Effector CD4-positive, alpha-beta T cell (primary cell): ENCODE data around the gene ANK3.

Experiments used
- DNase-seq: peaks from one replicate; pipeline ENCODE4 v3.0.0-alpha.2; 2020
- total RNA-seq: gene quantifications from one replicate; lab custom pipeline; 2026; lab: John Stamatoyannopoulos, UW

ANK3 gene
- total RNA-seq, result 49.7 reads per million, percentile 68 among the genes with 10 or more reads in this experiment

DNA sequence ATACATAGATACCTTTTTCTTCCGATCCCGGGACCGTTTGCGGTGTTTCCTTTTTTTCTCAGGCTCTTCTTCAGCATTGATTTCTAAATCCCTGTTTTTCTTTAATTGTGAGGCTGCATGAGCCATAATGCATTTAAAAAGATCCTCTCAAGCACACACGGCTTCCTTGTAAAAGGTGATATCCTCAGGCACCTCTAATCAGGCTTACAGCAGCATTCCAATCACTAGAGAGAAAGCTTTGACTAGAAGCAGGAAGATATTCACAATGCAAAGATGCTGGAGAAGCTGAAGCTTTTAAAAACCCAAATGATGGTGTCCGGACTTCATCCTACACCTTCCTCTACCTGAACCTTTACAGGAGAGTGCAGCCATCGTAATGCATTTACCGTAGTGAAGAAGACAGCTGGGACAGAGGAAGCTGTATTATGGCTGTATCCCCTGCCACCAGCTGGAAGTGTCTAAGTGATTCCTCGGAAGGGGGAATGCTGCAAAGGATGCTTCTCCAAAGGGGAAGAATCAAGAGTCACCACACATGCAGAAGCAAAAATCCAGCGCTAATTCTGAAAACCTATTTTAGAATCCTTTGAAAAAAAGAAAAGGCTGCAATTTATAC is at the start of gene ANK3:
Gene ANK3, minus strand, starts transcription at position 463 of the 613 bp plus-strand sequence. Its CDS starts 337 bp downstream, at position 126.
- no peak for DNase-seq

DNA sequence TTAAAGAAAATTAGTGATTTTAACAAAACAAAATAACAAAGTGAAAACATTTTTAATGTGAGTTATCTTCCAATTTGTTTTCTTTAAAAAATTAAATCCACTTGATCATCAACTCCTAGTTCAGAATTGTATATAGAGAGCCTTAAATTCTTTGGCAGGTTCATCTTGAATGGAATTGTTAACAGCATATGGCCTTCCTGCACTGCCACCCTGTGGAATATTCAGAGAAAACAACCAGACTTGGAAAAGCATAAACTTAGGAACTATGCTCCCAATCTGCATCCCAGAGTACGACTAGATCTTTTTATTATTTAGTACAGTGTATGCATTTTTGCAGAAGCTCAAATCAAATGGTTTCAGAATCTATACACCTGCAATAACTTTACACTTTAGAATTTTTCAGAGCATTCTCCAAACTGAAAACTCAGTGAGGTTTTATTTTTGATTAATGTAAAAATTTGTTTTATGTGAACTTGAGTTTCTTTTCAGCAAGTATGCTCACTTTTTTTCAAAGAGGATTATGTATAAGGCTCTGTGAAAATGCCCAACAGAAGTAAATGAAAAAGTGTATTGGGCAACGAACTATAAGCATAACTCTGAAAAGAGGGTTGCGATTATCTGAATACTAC is 44.9 kb upstream of the ANK3 start:
- no peak for DNase-seq

DNA sequence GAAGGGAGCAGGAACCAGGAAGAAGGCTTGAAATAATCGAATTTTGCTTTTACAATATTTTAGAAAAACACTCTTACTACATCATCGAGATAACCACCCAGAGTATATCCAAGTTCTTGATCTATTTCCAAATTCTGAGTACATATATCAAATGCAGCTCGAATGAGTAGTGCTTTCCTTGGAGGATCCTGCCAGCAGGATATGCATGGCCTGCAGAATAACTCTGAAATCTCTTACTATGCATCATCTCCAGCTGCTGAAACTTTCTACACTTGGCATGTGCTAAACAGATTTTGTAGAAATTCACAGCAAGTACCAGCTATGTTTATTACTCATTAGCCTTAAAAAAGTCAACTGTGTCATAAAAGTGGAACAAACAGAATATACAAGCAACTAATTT is 44.0 kb upstream of the ANK3 start:
- no peak for DNase-seq

DNA sequence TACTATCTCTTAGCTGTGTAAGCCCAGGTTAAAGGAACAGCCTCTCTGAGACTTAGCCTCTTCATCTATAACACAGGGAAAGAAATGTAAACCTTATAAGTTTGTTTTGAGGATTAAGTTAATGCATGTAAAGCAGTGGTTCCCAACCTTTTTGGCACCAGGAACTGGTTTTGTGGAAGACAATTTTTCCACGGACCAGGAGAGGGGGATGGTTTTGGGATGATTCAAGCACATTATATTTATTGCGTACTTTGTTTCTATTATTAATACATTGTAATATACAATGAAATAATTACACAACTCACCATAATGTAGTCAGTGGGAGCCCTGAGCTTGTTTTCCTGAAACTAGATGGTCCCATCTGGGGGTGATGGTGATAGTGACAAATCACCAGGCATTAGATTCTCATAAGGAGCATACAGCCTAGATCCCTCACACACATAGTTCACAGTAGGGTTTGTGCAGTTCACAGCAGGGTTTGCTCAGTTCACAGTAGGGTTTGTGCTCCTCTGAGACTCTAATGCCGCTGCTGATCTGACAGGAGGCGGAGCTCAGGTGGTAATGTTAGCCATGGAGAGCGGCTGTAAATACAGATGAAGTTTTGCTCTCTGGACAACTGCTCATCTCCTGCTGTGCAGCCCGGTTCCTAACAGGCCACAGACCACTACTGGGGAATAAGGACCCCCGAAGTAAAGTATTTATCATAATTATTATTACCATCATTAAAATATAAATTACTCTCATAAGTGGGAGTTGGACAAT is 41.3 kb upstream of the ANK3 start:
- DNase-seq, result no peak

DNA sequence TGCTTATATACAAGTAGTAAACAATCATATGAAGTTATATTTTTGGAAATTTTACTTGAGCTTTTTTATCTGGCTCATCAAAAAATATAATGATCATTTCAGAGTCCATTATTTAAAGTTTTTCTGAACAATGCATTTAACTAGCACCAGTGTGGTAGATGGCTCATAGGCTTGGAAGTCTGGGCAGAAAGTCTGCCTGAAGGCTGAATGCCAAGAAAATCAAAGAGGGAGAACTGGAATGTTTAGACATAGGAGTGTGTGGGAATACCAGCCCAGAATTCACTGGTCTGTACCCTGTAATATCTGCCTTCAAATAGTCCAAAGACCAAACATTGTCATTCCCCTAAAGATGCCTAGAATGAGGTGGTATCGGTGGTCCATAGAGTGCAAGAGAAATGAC is 40.3 kb upstream of the ANK3 start:
- no peak for DNase-seq

DNA sequence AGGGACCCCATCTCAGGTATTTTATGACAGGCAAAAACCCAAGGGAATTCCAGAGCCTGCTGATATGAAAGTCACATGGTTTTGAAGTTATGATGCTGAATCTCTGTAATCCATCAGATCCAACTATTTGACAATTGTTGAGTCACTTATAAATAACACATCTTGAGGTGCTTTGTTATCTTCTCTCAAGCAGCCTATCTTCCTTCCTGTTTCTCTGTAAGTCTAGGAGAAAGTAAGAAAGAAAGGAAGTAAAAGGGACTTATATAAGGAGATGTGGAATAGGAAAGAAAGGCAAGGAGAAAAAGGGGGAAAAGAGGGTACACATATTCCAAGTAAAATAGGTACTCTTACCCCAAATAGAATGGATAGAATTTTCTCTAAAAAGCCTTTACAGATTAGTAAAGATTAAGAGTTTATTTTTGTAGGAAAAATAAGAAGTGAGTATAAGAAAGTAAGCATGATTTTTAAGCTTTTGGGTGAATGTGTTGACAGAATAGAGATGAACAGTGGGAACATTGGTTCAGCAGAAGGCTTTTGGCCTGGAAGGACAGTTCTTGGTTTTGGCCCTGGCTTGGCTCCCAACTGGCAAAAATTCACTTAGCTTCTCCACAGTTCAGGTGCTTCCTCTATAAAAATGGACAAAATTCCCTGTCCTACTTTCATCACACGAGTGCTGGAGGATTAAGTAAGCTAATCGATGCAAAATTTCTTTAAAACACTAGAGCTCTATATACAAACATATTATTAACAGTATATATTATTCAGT is 39.6 kb upstream of the ANK3 start:
- no peak for DNase-seq

DNA sequence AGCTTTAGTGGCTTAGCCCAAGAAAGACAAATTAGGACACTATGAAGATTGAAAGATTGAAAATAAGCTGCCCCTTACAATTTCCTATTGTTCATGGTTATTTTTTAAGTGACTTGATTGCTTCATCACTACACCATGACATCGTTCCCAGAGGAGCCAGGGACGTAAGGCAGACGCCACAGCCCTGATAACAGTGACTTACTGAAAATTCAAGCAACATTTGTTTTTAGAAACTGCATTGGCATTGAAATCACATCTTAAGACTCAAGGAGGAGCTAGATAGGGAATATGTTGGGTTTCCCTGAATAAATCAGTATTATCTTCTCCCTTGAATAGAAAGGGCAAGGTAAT is 38.7 kb upstream of the ANK3 start:
- no peak for DNase-seq

DNA sequence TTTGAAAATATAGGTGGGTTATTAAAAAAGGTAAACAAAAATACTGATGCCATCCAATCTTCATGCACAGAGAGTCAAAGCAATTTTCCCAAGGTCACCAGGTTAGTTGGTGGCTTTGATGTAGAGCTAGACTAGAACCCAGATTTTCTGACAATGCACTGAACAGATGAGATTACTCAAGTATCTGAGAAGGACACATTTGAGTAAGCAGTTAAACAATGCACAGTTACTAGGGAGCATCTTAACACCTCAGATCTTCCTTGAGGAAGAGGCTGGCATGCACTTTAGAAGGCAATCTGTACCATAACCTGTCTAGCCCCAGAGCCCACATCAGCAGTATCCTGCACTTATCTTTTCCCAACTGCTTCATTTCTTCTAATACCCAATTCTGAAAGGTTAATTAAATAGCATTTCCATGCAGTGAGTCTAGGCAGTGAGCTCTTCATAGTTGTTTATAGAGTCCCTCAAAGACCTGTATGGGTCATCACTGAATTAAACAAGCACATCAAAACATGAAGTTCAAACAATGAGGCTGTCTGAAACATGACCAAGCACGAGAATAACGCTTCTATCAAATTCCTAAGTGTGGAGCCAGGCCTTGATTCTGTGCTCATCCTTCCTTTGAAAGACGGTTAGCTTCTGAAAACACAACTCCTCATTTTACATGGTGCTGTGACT is 38.2 kb upstream of the ANK3 start:
- DNase-seq, result no peak

DNA sequence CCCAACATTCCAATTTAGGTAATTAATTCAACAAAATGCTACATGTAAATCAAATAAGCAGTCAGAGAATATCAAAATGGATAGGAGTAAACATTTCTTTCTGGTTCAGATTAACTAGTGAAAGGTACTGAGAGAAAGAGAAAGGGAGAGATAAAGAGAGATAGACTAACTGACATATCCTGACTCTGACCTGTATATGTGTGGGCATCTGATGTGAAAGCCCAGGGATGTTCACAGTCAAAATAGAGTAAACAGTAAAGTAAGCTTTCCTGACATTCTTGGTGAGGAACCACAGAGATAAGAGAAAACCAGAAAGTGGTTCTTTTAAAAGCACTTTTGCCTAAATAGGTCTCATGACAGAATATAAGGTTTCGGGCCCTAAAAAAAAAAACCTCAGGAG is 37.5 kb upstream of the ANK3 start:
- DNase-seq, result no peak

DNA sequence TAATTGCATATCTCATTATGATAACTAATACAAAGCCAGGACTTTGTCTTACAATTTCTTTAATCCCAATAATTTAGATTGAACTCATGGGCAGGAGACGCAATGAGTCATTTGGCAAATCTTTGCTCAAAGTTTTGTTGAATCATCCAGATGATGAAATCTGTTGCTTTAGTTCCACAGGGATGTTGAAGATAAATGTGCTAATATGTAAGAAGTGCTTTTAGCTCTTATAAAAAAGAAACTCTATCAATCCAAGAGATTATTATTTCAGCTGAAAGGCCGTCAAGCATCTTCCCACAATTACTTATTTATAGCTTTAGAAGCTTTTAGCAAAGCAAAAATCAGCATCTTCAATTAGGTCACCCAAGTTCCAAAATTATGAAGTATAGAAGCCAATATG is 36.8 kb upstream of the ANK3 start:
- DNase-seq, result no peak

DNA sequence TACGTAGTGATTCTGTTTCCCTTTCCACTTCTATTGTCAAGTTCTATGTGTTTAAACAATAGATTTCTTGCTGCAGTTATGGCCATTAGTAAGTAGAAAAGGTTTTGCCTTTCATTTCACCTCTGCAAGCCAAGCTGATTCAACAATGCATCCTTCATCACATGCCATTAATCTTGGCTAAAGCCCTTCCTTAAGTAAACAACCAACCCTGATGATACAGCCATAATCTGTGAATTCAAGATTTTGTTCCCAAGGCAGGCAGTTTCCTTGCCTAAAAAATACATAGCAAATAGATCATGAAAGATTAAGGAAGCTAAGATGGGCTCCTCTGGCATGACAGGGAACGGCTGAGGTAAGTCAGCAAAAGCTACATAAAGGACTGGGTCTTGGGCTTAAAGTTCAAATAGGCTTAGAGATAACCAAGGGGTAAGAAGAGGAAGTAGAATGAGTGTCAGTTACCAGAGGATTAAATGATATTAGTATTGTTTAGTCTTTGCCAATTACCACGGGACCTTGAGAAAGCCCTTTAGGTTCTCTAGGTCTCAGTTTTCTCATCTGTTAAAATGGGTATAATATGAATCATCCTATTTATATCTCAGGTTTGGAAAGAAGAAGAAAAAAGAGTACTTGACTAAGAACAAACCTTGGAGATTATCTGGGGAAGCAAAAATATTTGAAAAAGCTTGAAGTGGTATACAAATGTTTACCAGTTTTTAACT is 35.9 kb upstream of the ANK3 start:
- DNase-seq, result no peak

DNA sequence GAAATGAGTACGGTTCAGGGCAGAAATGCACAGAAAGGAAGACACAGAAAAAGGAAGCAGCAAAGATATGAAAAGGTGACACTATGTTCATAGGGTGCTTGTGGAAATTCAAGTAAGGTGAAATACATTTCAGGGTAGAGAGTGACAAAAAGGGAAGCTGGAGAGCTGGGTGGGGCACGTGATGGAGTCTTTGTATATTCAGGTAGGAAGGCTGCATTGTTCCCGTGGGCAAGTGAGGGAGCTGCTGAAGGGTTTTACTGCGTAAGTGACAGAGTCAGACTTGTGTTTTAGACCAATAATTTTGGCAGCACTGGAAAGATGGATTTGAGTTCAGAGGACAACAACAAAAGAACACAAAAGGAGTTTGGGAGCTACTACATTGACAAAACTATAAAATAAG is 35.3 kb upstream of the ANK3 start:
- no peak for DNase-seq

DNA sequence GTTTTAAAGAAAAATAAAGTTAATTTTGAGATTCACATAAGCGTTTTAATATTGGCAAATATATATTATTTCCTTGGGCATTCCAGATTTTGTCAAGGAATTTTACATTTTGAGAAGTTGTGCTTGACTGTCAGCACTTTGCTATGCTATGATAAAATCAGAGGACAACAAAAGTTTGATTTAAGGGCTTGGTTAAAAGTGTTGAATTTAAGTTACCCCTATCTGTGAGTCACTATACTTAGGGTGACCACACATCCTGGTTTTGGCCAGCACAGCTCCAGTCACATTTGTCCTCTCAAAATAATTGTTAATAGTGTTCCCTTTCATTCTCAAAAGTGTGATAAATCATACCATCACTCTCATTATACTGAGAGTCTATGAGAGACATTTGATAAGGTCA is 34.2 kb upstream of the ANK3 start:
- no peak for DNase-seq

DNA sequence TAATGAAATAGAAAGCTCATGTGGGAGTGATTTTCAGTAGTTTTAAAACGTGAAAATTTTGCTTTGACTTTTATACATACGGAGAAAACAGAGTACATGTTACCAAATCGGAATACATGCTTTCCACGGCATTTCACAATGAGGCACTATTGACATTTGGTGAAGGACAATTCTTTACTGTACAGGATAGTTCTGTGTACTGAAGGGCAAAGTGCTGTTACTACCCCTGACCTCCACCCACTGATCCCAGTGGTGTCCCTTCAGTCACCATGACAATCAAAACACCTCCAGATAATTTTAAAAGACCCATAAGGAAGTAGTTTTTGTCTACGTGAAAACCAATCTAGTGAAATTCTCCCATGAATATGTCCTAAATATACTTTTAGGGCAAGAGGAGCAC is 33.1 kb upstream of the ANK3 start:
- no peak for DNase-seq

DNA sequence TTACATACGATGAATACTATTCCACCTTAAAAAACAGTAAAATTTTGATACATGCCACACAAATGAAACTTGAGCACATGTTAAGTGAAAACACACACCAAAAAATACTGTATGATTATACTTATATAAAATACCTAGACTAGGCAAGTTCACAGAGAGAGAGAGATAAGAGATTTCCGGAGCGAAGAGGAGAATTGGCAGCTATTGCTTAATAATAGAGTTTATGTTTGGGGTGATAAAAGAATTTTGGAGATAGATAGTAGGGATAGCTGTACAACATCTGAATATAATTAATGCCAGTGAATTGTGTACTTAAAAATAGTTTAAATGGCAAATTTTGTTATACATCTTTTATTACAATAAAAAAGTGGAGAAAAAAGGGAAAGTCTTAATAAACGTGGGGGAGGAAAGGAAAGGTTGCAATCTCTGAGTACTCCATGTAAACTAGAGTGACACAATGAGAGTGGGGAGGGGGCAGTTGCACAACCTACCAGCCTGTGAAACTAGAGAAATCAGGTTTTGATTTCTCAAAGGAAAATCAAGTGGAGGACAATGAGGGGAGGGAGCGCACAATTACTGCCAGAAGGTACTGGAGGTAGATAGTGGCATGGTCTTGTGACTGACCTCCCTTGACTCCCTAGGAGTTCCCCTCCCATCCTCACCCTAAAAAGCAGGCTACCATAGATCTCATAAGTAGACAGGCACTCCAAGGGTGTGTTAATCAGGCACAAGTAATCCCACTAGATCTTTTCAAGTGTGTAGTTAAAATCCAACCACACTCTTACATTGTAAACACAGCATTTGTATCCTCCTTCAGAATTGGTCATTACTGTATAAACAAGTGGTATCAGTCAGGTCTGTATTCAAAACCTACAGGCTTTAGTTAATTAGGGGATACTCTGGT is 31.6 kb upstream of the ANK3 start:
- no peak for DNase-seq

DNA sequence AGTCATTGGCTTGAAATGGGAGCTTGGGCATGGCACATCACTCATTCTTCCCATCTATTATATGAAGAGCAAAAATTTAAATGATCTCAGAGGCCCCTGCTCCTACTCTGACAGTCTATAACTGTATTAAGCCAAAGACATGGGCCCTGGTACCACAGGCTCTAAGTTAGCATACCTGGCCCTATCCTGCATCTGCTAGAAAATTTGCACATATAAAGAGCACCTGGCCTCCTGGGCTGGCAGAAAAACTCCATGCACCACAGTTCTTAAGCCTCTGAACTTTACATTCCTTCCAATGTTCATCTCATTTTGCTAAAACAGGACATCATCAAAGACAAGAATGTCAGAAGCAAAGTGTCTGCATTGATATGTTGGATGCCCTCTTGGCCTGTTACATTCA is 29.6 kb upstream of the ANK3 start:
- DNase-seq, result no peak

DNA sequence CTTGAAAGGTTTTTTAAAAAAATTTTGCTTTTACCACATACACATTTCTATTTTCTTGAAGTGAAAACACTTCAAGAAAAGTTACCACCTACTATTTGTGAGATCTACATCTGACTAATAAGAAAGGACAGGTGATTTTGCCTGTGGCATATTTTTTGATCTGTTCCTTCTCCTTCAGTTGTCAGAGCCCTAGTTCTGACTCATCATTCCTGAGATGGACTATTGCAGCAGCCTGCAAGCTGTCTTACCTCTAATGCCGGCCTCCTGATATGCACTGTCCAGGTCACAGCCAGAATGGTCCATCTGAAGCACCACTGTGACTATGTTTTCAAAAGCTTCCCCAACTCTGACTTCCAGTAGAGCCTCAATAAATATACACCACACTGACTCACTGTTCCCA is 28.2 kb upstream of the ANK3 start:
- no peak for DNase-seq

DNA sequence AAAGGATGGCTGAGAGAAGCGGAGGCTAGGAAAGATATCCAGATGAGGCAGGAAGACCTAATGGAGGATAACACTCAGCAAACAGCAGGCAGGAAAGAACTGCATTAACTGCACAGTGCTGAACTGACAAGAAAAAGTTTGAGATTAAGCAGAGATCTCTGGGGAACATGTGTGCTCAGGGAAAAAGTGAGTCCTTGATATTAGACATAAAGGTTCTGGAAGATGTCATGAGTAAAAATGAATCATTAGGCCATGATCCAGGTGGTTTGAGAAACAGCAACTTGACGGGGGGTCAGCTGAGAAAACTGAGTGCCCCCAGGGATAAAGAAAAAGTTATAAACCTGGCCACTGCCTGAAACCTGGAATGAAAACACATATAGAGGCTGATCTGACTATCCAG is 27.3 kb upstream of the ANK3 start:
- DNase-seq, result no peak

DNA sequence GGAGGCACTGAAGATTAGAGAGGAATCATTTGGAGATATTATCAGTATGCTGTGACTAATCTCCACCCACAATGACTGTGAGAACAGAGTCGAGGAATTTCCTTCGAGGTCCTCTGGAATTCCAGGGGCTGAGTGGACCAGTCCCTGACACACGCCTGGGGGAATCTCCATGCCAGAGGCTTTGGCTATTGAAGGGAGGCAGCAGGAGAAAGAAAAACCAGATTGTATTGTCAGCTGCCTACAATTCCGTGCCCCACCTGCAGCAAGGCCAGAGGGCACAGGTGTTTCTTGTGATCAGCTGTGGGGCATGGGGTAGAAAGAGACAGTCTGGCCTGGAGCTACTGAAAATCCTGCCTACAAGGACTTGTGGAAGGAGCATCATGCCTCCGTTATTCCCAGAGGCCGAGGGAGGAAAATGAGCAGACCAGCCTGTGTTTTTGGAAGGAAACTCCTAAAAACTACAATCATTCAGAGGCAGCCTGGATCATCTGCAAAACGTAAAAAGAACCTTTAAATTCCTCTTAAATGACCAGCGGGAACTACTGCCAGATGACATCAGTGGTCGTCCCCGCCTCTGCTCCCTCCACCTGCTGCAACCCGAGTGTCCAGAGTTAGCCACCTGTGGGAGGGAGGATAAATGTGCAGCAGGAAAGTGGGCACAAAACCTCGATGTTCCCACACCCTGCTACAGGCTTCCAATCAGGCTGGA is 25.4 kb upstream of the ANK3 start:
- no peak for DNase-seq

DNA sequence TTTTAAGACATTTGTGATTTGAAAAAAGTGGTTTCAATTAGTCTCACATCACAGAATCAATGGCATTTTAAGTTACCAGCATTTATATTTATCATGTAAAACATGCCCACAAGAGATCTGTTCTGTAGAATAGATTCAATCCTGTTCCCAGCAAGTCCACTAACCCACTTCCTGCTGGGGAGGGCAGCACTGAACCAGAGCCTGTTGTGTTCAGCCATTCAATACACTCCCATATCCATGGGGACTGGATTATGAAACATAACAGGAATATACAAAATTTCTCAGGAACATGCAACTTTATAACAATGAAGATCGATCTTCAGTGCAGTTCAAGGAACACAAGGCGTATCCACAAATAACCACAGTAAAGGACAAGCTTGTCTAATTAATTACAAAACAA is 24.4 kb upstream of the ANK3 start:
- no peak for DNase-seq
